SK-N-SH (cell line): Measurements from ENCODE around the gene NCAPD3. TPM values are rescaled to one million over a fixed set of nuclear protein-coding genes. Genes with fewer than 3 reads are reported as not detected.

Experiments used
- CTCF ChIA-PET: fragments of 300-600, 350-600 bp; formaldehyde crosslinking; extraction: SDS; loops from one replicate; lab custom pipeline; 2021; lab: Yijun Ruan, JAX
- POLR2A ChIA-PET: fragments of 350-600 bp; sonication (Branson Sonifier 250); formaldehyde crosslinking; extraction: SDS; loops from one replicate; lab custom pipeline; 2020; ENCODE audit warnings: antibody characterized with exemption, inconsistent platforms; lab: Yijun Ruan, JAX
- DNase-seq: peaks from one replicate; pipeline ENCODE4 v3.0.0; 2012
- H2AFZ ChIP-seq: fragments of 200-600 bp; sonication (generic); 2 replicates; pipeline ENCODE4 v1.8.1; 2016; ENCODE audit warnings: antibody characterized with exemption, mild to moderate bottlenecking, low read depth
- H3F3A ChIP-seq: fragments of 200-600 bp; sonication (generic); replicated peaks from 2 replicates; pipeline ENCODE3; 2016; ENCODE audit warnings: antibody characterized with exemption, mild to moderate bottlenecking; ENCODE audit not compliant: insufficient read depth
- H3K27ac ChIP-seq, 2 experiments: fragments of 200-500 bp in 1 of 2; fragments of 200-600 bp in 1 of 2; sonication (Bioruptor generic) in 1 of 2; sonication (generic), shearing (Covaris generic) in 1 of 2; 2 replicates each; pipeline versions ENCODE4 v1.5.1 to v1.6.1; 2014 to 2016; ENCODE audit warnings: low read depth in 2 of 2, inconsistent platforms in 1 of 2, low read length in 1 of 2, mild to moderate bottlenecking in 1 of 2, mixed read lengths in 1 of 2
- H3K27me3 ChIP-seq: fragments of 200-600 bp; sonication (generic), shearing (Covaris generic); 2 replicates; pipeline ENCODE4 v1.6.1; 2016; ENCODE audit warnings: mixed run types; ENCODE audit not compliant: insufficient read depth
- H3K36me3 ChIP-seq, 2 experiments: fragments of 200-500 bp in 1 of 2; fragments of 200-600 bp in 1 of 2; sonication (Bioruptor generic) in 1 of 2; sonication (generic) in 1 of 2; replicated peaks in 1 of 2; 2 replicates each; pipeline versions ENCODE3 to v1.5.1; 2014 to 2016; ENCODE audit warnings: low read length in 1 of 2, mild to moderate bottlenecking in 1 of 2; ENCODE audit not compliant: insufficient read depth in 2 of 2, control insufficient read depth in 1 of 2
- H3K4me1 ChIP-seq, 2 experiments: fragments of 200-500 bp in 1 of 2; fragments of 200-600 bp in 1 of 2; sonication (Bioruptor generic) in 1 of 2; sonication (generic), shearing (Covaris generic) in 1 of 2; 2 replicates each; pipeline versions ENCODE4 v1.5.1 to v1.6.1; 2014 to 2016; ENCODE audit warnings: low read depth in 1 of 2, low read length in 1 of 2, mixed run types in 1 of 2; ENCODE audit not compliant: insufficient read depth in 2 of 2, control insufficient read depth in 1 of 2
- H3K4me2 ChIP-seq: fragments of 200-600 bp; sonication (generic), shearing (Covaris generic); 2 replicates; pipeline ENCODE4 v1.6.1; 2017; ENCODE audit warnings: mixed run types
- H3K4me3 ChIP-seq, 2 experiments: fragments of 200-500 bp in 1 of 2; fragments of 200-600 bp in 1 of 2; sonication (Bioruptor generic) in 1 of 2; sonication (generic), shearing (Covaris generic) in 1 of 2; 2 replicates each; pipeline versions ENCODE4 v1.5.1 to v1.8.1; 2014 to 2016; ENCODE audit warnings: low read depth in 2 of 2, inconsistent platforms in 1 of 2, low read length in 1 of 2, mild to moderate bottlenecking in 1 of 2, mixed read lengths in 1 of 2, moderate library complexity in 1 of 2
- H3K79me2 ChIP-seq: fragments of 200-600 bp; sonication (generic); 2 replicates; pipeline ENCODE4 v1.8.1; 2017; ENCODE audit warnings: mild to moderate bottlenecking; ENCODE audit not compliant: insufficient read depth
- H3K9ac ChIP-seq: fragments of 200-600 bp; sonication (generic); 2 replicates; pipeline ENCODE4 v1.6.1; 2017; ENCODE audit warnings: mixed run types
- H3K9me2 ChIP-seq: fragments of 200-600 bp; sonication (generic); 2 replicates; pipeline ENCODE4 v1.6.1; 2017; ENCODE audit warnings: mixed run types
- H3K9me3 ChIP-seq: fragments of 200-600 bp; sonication (generic); 2 replicates; pipeline ENCODE4 v1.6.1; 2017; ENCODE audit warnings: mixed run types, mild to moderate bottlenecking, moderate library complexity
- H4K20me1 ChIP-seq: fragments of 200-600 bp; sonication (generic); 2 replicates; pipeline ENCODE4 v1.6.1; 2017; ENCODE audit warnings: mild to moderate bottlenecking, mixed run types; ENCODE audit not compliant: insufficient read depth
- CHD2 ChIP-seq: fragments of 150-350 bp; IDR thresholded peaks from 2 replicates; pipeline ENCODE4 v1.6.1; 2018; ENCODE audit warnings: low read length; ENCODE audit not compliant: partially characterized antibody
- ELF1 ChIP-seq: IDR thresholded peaks from 2 replicates; pipeline ENCODE4 v1.4.0; 2012
- EP300 ChIP-seq, 2 experiments: IDR thresholded peaks; 2 replicates each; pipeline versions ENCODE4 v1.4.0 to v1.6.1; 2012; ENCODE audit warnings: borderline replicate concordance in 1 of 2, low read depth in 1 of 2, low read length in 1 of 2
- EZH2phosphoT487 ChIP-seq: fragments of 200-600 bp; sonication (generic); IDR thresholded peaks from 2 replicates; pipeline ENCODE4 v1.6.1; 2017; ENCODE audit warnings: low read depth, mixed run types, mild to moderate bottlenecking, antibody characterized with exemption, moderate library complexity, borderline replicate concordance
- FOSL2 ChIP-seq: IDR thresholded peaks from 2 replicates; pipeline ENCODE4 v1.4.0; 2012; ENCODE audit warnings: low read depth, mild to moderate bottlenecking, moderate library complexity, borderline replicate concordance
- FOXJ3 ChIP-seq: sonication (generic); formaldehyde crosslinking; IDR thresholded peaks from 2 replicates; pipeline ENCODE4 v1.5.1; 2020; ENCODE audit warnings: mild to moderate bottlenecking, missing genetic modification reagents
- FOXM1 ChIP-seq: IDR thresholded peaks from 2 replicates; pipeline ENCODE4 v1.4.0; 2012; ENCODE audit warnings: low read depth, mild to moderate bottlenecking
- MXI1 ChIP-seq: IDR thresholded peaks from 2 replicates; pipeline ENCODE4 v1.6.1; 2012; ENCODE audit warnings: mild to moderate bottlenecking, low read depth, low read length, improper control_type of control experiment
- NRF1 ChIP-seq: IDR thresholded peaks from 2 replicates; pipeline ENCODE4 v1.6.1; 2012; ENCODE audit warnings: low read depth, mild to moderate bottlenecking, low read length
- POLR2AphosphoS5 ChIP-seq: IDR thresholded peaks from 2 replicates; pipeline ENCODE4 v1.6.1; 2012; ENCODE audit warnings: low read depth, low read length
- RAD21 ChIP-seq: IDR thresholded peaks from 2 replicates; pipeline ENCODE4 v1.6.1; 2012; ENCODE audit warnings: mild to moderate bottlenecking, low read length
- RFX5 ChIP-seq: IDR thresholded peaks from 2 replicates; pipeline ENCODE4 v1.6.1; 2012; ENCODE audit warnings: mild to moderate bottlenecking, improper control_type of control experiment, low read length
- SIN3A ChIP-seq: IDR thresholded peaks from 2 replicates; pipeline ENCODE4 v1.6.1; 2012; ENCODE audit warnings: low read depth, mild to moderate bottlenecking, low read length, moderate library complexity, borderline replicate concordance
- SMC3 ChIP-seq: IDR thresholded peaks from 2 replicates; pipeline ENCODE4 v1.6.1; 2012; ENCODE audit warnings: low read depth, low read length, improper control_type of control experiment
- WGBS: methylation state at CpG from one replicate; pipeline ENCODE4 v1.1.6; 2017; ENCODE audit warnings: low lambda C conversion rate; 5-methylcytosine and 5-hydroxymethylcytosine counted together
- polyA plus RNA-seq, 3 experiments: library from polyadenylated mRNA; depleted of rRNA; stranded (reverse); fragments of >200 nt; gene quantifications; 2 replicates each; pipeline ENCODE4 v1.2.3, GENCODE V29; 2012
- TF ChIP-seq, protein P1 (sequence below): IDR thresholded peaks from 2 replicates; pipeline ENCODE4 v1.4.0; 2012; ENCODE audit warnings: low read depth, borderline replicate concordance
- TF ChIP-seq, protein P2 (sequence below): fragments of 150-350 bp; IDR thresholded peaks from 2 replicates; pipeline ENCODE4 v1.6.1; 2017; ENCODE audit warnings: antibody characterized with exemption, low read length, low read depth, borderline replicate concordance
- TF ChIP-seq, protein P3 (sequence below): IDR thresholded peaks from 2 replicates; pipeline ENCODE4; 2012
- TF ChIP-seq, protein P4 (sequence below): fragments of 200-600 bp; sonication (generic); IDR thresholded peaks from 2 replicates; pipeline ENCODE4 v1.6.1; 2017; ENCODE audit warnings: antibody characterized with exemption, mild to moderate bottlenecking, moderate library complexity
- TF ChIP-seq, protein P5 (sequence below): IDR thresholded peaks from 2 replicates; pipeline ENCODE4 v1.6.1; 2012; ENCODE audit warnings: mild to moderate bottlenecking, low read depth, low read length, moderate library complexity

NCAPD3 gene
- polyA plus RNA-seq, 1 of the 3 experiments (the other 2 are of a cell fraction), result 19.5 TPM

DNA sequence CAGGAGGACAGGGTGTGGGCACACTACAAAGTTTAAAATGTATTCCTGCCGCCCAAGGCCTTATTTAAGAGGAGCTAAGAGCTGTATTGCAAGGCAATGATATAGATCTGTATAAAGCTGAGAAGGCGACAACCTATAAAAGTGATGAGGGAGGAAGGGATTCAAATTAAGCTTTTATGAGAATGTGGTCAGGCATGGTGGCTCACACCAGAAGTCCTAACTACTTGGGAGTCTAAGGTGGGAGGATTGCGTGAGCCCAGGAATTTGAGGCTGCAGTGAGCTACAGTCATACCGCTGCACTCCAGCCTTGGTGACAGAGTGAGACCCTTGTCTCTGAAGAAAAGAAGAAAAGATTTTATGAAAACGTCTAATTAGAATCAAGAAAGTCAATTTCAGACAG, 42.7 kb upstream of the NCAPD3 start (continued):
- TF ChIP-seq CHD2, result no peak
- TF ChIP-seq RAD21, result no peak
- no peak for TF ChIP-seq SIN3A

DNA sequence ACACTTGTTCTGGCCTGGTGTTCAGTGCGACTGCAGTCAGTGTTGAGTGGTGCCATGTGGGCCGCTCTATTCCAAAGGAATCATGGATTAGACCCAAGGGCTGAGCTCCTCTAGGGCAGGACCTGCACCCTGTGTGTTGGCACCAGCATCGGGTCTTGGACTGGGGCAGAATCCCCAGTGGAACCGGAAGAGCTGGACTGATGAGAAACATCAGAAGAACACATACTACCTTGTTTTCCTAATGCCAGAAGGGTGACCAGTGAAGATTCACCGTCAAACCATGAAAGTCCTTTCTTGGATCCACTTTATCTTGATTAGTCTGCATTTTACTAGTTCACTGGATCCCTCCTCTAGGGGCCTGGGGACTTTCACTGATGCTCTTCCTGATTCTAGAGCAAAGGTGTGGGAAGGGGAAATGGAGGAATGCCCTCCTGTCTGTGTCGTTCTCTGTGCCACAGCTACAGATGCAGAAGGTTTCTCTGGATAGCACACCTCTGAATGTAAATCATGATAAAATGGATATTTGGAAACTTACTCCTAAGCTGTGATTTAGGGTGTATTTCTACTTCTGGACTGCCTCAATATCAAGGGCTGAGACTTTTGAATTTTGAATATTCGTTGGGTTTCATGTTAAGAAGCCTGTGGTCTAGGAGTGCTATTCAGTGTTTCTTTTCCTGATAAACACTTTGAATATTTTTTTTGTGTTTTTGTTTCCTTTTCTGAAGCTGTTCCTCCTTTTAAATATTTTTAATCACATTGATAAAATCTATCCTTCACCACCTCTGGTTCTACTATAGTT, 41.4 kb upstream of the NCAPD3 start:
- Histone ChIP-seq H3K4me3 (no peak overlapping the region), H3F3A (no peaks in the 10 kb centered on the region), H3K4me1 (no peaks in the 10 kb centered on the region), H3K27me3 (no peaks in the 10 kb centered on the region), H3K9me2 (no peaks in the 10 kb centered on the region), H2AFZ (no peak overlapping the region), H3K4me2 (no peak overlapping the region), H3K27ac (no peak overlapping the region), H3K36me3 (peaks cover 3 to 42% of the 10 kb centered on the region in 2 experiments), H3K9me3 (no peaks in the 10 kb centered on the region), H3K9ac (no peak overlapping the region), H3K79me2 (no peaks in the 10 kb centered on the region), H4K20me1 (no peaks in the 10 kb centered on the region)
- ChIA-PET CTCF (interaction anchor here (2.0 kb wide), 1 partner anchor 11 kb away, joined by 8 read pairs; the partner anchor contains the start of gene GLB1L3), POLR2A (no interaction called here)
- no peak for DNase-seq
- TF ChIP-seq FOSL2, result no peak
- TF ChIP-seq, protein P1, sequence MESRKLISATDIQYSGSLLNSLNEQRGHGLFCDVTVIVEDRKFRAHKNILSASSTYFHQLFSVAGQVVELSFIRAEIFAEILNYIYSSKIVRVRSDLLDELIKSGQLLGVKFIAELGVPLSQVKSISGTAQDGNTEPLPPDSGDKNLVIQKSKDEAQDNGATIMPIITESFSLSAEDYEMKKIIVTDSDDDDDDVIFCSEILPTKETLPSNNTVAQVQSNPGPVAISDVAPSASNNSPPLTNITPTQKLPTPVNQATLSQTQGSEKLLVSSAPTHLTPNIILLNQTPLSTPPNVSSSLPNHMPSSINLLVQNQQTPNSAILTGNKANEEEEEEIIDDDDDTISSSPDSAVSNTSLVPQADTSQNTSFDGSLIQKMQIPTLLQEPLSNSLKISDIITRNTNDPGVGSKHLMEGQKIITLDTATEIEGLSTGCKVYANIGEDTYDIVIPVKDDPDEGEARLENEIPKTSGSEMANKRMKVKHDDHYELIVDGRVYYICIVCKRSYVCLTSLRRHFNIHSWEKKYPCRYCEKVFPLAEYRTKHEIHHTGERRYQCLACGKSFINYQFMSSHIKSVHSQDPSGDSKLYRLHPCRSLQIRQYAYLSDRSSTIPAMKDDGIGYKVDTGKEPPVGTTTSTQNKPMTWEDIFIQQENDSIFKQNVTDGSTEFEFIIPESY, result no peak
- no peak for TF ChIP-seq ELF1
- no peak for TF ChIP-seq NRF1
- TF ChIP-seq EP300 (IDR thresholded peaks at IDR 0.05; ENCODE audit: borderline replicate concordance in 1 of 2, low read depth in 1 of 2, low read length in 1 of 2), result no peak
- TF ChIP-seq FOXJ3 (CRISPR knock-in tag), result no peak
- no peak for TF ChIP-seq SMC3
- TF ChIP-seq EZH2phosphoT487, result no peak
- no peak for TF ChIP-seq RFX5
- no peak for TF ChIP-seq FOXM1
- TF ChIP-seq POLR2AphosphoS5, result no peak
- TF ChIP-seq, protein P2, sequence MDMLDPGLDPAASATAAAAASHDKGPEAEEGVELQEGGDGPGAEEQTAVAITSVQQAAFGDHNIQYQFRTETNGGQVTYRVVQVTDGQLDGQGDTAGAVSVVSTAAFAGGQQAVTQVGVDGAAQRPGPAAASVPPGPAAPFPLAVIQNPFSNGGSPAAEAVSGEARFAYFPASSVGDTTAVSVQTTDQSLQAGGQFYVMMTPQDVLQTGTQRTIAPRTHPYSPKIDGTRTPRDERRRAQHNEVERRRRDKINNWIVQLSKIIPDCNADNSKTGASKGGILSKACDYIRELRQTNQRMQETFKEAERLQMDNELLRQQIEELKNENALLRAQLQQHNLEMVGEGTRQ, result no peak
- TF ChIP-seq, protein P3, sequence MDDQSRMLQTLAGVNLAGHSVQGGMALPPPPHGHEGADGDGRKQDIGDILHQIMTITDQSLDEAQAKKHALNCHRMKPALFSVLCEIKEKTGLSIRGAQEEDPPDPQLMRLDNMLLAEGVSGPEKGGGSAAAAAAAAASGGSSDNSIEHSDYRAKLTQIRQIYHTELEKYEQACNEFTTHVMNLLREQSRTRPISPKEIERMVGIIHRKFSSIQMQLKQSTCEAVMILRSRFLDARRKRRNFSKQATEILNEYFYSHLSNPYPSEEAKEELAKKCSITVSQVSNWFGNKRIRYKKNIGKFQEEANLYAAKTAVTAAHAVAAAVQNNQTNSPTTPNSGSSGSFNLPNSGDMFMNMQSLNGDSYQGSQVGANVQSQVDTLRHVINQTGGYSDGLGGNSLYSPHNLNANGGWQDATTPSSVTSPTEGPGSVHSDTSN, result no peak
- TF ChIP-seq SIN3A, result no peak
- TF ChIP-seq CHD2, result no peak
- TF ChIP-seq, protein P4, sequence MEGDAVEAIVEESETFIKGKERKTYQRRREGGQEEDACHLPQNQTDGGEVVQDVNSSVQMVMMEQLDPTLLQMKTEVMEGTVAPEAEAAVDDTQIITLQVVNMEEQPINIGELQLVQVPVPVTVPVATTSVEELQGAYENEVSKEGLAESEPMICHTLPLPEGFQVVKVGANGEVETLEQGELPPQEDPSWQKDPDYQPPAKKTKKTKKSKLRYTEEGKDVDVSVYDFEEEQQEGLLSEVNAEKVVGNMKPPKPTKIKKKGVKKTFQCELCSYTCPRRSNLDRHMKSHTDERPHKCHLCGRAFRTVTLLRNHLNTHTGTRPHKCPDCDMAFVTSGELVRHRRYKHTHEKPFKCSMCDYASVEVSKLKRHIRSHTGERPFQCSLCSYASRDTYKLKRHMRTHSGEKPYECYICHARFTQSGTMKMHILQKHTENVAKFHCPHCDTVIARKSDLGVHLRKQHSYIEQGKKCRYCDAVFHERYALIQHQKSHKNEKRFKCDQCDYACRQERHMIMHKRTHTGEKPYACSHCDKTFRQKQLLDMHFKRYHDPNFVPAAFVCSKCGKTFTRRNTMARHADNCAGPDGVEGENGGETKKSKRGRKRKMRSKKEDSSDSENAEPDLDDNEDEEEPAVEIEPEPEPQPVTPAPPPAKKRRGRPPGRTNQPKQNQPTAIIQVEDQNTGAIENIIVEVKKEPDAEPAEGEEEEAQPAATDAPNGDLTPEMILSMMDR, result no peak
- TF ChIP-seq, protein P5, sequence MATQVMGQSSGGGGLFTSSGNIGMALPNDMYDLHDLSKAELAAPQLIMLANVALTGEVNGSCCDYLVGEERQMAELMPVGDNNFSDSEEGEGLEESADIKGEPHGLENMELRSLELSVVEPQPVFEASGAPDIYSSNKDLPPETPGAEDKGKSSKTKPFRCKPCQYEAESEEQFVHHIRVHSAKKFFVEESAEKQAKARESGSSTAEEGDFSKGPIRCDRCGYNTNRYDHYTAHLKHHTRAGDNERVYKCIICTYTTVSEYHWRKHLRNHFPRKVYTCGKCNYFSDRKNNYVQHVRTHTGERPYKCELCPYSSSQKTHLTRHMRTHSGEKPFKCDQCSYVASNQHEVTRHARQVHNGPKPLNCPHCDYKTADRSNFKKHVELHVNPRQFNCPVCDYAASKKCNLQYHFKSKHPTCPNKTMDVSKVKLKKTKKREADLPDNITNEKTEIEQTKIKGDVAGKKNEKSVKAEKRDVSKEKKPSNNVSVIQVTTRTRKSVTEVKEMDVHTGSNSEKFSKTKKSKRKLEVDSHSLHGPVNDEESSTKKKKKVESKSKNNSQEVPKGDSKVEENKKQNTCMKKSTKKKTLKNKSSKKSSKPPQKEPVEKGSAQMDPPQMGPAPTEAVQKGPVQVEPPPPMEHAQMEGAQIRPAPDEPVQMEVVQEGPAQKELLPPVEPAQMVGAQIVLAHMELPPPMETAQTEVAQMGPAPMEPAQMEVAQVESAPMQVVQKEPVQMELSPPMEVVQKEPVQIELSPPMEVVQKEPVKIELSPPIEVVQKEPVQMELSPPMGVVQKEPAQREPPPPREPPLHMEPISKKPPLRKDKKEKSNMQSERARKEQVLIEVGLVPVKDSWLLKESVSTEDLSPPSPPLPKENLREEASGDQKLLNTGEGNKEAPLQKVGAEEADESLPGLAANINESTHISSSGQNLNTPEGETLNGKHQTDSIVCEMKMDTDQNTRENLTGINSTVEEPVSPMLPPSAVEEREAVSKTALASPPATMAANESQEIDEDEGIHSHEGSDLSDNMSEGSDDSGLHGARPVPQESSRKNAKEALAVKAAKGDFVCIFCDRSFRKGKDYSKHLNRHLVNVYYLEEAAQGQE, result no peak
- TF ChIP-seq MXI1, result no peak
- WGBS, result 92% methylated on average over 7 of the region's 7 CpGs
